ENCODE measurements around the gene PTPRN2.

DNA sequence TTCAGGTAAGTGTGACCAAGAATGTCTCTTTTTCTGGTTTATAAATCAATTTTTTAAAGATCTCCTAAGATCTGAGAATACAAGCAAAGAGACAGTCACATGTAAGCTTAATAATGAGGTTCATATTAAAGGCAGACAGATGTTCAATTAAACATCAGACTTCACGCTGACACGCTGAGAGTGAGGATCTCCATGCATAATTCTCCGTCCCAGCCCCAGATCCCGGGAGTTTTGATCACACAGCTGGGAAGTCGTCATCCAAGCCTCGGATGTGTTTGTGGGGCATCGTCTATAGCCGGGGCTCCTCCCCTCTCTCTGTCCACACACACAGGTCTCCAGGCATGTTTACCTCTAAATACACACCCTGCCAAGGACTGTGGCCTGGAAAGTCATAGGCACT, 223.2 kb downstream of the PTPRN2 start:
- TF ChIP-seq KAT7 (CRISPR knock-in tag; IDR thresholded peaks at IDR 0.05; ENCODE audit: borderline replicate concordance) (no peak), NELFE (IDR thresholded peaks at IDR 0.05; ENCODE audit: insufficient read depth, insufficient read length) (no peak)
- TF ChIP-seq, protein P1, sequence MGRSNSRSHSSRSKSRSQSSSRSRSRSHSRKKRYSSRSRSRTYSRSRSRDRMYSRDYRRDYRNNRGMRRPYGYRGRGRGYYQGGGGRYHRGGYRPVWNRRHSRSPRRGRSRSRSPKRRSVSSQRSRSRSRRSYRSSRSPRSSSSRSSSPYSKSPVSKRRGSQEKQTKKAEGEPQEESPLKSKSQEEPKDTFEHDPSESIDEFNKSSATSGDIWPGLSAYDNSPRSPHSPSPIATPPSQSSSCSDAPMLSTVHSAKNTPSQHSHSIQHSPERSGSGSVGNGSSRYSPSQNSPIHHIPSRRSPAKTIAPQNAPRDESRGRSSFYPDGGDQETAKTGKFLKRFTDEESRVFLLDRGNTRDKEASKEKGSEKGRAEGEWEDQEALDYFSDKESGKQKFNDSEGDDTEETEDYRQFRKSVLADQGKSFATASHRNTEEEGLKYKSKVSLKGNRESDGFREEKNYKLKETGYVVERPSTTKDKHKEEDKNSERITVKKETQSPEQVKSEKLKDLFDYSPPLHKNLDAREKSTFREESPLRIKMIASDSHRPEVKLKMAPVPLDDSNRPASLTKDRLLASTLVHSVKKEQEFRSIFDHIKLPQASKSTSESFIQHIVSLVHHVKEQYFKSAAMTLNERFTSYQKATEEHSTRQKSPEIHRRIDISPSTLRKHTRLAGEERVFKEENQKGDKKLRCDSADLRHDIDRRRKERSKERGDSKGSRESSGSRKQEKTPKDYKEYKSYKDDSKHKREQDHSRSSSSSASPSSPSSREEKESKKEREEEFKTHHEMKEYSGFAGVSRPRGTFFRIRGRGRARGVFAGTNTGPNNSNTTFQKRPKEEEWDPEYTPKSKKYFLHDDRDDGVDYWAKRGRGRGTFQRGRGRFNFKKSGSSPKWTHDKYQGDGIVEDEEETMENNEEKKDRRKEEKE (IDR thresholded peaks at IDR 0.05; ENCODE audit: borderline replicate concordance in 1 of 2, control insufficient read depth in 1 of 2, low read depth in 2 of 2, low read length in 1 of 2) = no peak
- TF ChIP-seq, protein P2, sequence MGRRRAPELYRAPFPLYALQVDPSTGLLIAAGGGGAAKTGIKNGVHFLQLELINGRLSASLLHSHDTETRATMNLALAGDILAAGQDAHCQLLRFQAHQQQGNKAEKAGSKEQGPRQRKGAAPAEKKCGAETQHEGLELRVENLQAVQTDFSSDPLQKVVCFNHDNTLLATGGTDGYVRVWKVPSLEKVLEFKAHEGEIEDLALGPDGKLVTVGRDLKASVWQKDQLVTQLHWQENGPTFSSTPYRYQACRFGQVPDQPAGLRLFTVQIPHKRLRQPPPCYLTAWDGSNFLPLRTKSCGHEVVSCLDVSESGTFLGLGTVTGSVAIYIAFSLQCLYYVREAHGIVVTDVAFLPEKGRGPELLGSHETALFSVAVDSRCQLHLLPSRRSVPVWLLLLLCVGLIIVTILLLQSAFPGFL (CRISPR knock-in tag; IDR thresholded peaks at IDR 0.05) = no peak
